ENCODE data around the gene MIA3.

DNA sequence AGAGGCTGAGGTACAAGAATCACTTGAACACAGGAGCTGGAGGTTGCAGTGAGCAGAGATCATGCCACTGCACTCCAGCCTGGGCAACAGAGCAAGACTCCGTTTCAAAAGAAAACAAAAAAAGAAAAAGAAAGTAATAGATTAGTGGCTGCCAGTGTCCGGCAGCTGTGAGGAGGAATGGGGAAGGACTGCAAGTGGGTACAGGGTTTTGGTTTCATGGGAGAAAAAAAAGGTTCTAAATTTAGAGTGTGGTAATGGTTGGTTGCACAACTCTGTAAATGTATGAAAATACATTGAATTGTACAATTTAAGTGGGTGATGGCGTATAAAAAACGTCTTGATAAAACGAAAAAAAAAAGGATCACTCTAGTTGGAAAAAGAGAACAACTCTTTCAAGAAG is 34.8 kb upstream of the MIA3 start:
- TF ChIP-seq, protein P1, sequence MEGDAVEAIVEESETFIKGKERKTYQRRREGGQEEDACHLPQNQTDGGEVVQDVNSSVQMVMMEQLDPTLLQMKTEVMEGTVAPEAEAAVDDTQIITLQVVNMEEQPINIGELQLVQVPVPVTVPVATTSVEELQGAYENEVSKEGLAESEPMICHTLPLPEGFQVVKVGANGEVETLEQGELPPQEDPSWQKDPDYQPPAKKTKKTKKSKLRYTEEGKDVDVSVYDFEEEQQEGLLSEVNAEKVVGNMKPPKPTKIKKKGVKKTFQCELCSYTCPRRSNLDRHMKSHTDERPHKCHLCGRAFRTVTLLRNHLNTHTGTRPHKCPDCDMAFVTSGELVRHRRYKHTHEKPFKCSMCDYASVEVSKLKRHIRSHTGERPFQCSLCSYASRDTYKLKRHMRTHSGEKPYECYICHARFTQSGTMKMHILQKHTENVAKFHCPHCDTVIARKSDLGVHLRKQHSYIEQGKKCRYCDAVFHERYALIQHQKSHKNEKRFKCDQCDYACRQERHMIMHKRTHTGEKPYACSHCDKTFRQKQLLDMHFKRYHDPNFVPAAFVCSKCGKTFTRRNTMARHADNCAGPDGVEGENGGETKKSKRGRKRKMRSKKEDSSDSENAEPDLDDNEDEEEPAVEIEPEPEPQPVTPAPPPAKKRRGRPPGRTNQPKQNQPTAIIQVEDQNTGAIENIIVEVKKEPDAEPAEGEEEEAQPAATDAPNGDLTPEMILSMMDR (IDR thresholded peaks at IDR 0.05; ENCODE audit: low read length), result no peak
- TF ChIP-seq EZH2phosphoT487 (IDR thresholded peaks at IDR 0.05; ENCODE audit: low read length) (no peak), EZH2 (optimal IDR thresholded peaks at IDR 0.05; ENCODE audit: low read depth, low read length) (no peak)

Measured in MM.1S (cell line).